ENCODE data around the gene RHOF. TPM values are rescaled to one million over a fixed set of nuclear protein-coding genes. Genes with fewer than 3 reads are reported as not detected.
"Not testable (repeated sequence)": the region's sequence is repeated elsewhere in the genome, so short reads cannot be mapped to it uniquely, and the experiment has no call there.

The RHOF gene
- total RNA-seq, 1 donor from 2014 or later: 14.5 TPM

- DNase-seq: no peak
Observed at GRCh38 chr12:121775501-121775900, 18.0 kb downstream of the RHOF start.

GRCh38 chr12:121774968-121775474 lies 18.5 kb downstream of the RHOF start:
- no peak for DNase-seq

GRCh38 chr12:121773011-121773777 lies 20.3 kb downstream of the RHOF start:
- DNase-seq: no peak

- DNase-seq: no peak
Observed at GRCh38 chr12:121770813-121771625, 22.5 kb downstream of the RHOF start.

- no peak for DNase-seq
Observed at GRCh38 chr12:121770388-121770787, 23.1 kb downstream of the RHOF start.

- DNase-seq: no peak
Observed at GRCh38 chr12:121769831-121770301, 23.6 kb downstream of the RHOF start.

- DNase-seq: no peak
Observed at GRCh38 chr12:121769297-121769830, 24.1 kb downstream of the RHOF start.

GRCh38 chr12:121767525-121768016 lies 25.9 kb downstream of the RHOF start:
- peak; percentile 69 for DNase-seq

- DNase-seq: no peak
Observed at GRCh38 chr12:121766290-121767039, 27.0 kb downstream of the RHOF start.

GRCh38 chr12:121765573-121765972 lies 27.9 kb downstream of the RHOF start:
- no peak for DNase-seq

GRCh38 chr12:121764808-121765207 lies 28.7 kb downstream of the RHOF start:
- no peak for DNase-seq

- no peak for DNase-seq
Observed at GRCh38 chr12:121762269-121762668, 31.2 kb downstream of the RHOF start.

GRCh38 chr12:121758536-121758935 lies 35.0 kb downstream of the RHOF start:
- DNase-seq: not testable (repeated sequence)

- no peak for DNase-seq
Observed at GRCh38 chr12:121755591-121755990, 37.9 kb downstream of the RHOF start.

- no peak for DNase-seq
Observed at GRCh38 chr12:121754836-121755235, 38.7 kb downstream of the RHOF start.

GRCh38 chr12:121753844-121754264 lies 39.6 kb downstream of the RHOF start:
- peak; percentile 67 for DNase-seq

- no peak for DNase-seq
Observed at GRCh38 chr12:121751749-121752351, 41.6 kb downstream of the RHOF start.

GRCh38 chr12:121751034-121751433 lies 42.5 kb downstream of the RHOF start:
- DNase-seq: no peak

- no peak for DNase-seq
Observed at GRCh38 chr12:121750507-121750955, 43.0 kb downstream of the RHOF start.

- no peak for DNase-seq
Observed at GRCh38 chr12:121749267-121749666, 44.2 kb downstream of the RHOF start.

- DNase-seq: no peak
Observed at GRCh38 chr12:121748571-121749265, 44.8 kb downstream of the RHOF start.

Measured in occipital lobe (tissue), 2 donors.